Sigmoid colon (tissue), 4 donors: ENCODE results near the gene SCAP.

Source experiments
- CTCF ChIP-seq, 4 experiments: fragments of 450-650 bp in 3 of 4; fragments of 200-600 bp in 1 of 4; IDR thresholded peaks; one replicate each; pipeline ENCODE4 v1.5.1; 2016 to 2019; ENCODE audit warnings: antibody characterized with exemption in 4 of 4, mild to moderate bottlenecking in 3 of 4, moderate library complexity in 2 of 4
- POLR2A ChIP-seq, 2 donors: fragments of 450-650 bp; IDR thresholded peaks; one replicate each; pipeline ENCODE4 v1.6.1; 2016; ENCODE audit warnings: antibody characterized with exemption in 2 of 2, mild to moderate bottlenecking in 2 of 2, moderate library complexity in 2 of 2
- POLR2AphosphoS5 ChIP-seq, 4 donors: sonication (generic); formaldehyde crosslinking; IDR thresholded peaks; one replicate each; pipeline ENCODE4 v1.6.1; 2017; ENCODE audit warnings: antibody characterized with exemption in 4 of 4

- TF ChIP-seq CTCF (IDR thresholded peaks at IDR 0.05) = no peak
- no peak for TF ChIP-seq POLR2A (IDR thresholded peaks at IDR 0.05)
- TF ChIP-seq POLR2AphosphoS5 (IDR thresholded peaks at IDR 0.05) = no peak
Observed at GRCh38 chr3:47365213-47366153, 110.3 kb downstream of the SCAP start.
